ENCODE results near the gene ANKRD2. TPM values are rescaled to one million over a fixed set of nuclear protein-coding genes. Genes with fewer than 3 reads are reported as not detected.
"Not testable (repeated sequence)": the region's sequence is repeated elsewhere in the genome, so short reads cannot be mapped to it uniquely, and the experiment has no call there.

ANKRD2 gene
- total RNA-seq, 4 donors from 2014 or later, result 2.7 TPM; not detected in 3

DNA sequence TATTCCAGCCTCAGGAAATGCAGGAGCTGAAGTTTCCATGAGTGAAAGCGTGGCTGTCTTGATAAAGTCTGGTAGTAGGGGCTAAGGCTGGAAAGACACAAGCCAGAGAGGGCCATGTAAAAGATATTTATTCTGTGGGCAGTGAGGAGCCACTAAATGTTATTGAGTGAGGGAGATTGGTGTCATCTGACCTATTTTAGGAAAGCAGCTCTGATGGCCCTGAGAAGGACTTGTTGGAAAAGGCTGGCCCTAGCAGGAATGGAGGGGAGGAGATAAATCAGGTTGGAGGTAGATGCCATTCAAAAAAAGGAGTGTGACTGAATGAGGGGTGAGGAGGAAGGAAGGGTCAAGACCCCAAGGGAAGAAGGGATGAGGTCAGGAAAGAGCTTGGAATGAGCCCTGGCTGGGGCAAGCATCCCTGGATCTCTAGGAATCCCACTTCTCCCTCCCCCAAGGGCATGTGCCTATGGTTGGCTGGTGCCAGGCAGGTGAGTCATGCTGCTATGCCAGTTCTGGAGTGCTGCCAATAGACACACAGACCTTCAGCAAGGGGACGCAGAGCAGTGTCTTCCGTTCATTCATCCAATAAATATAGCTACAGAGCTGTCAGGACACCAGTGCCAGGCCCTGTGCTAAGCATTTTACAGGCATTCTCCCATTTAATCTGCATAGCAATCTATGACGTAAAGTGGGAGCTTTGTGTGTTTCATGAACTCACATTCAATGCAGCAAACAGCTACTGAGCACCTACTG lies 2.0 kb downstream of the ANKRD2 start:
- DNase-seq (ENCODE audit: low spot score) (no peak), ATAC-seq (ENCODE audit: low FRiP score) (peak; percentile 72)
- TF ChIP-seq, protein P1, sequence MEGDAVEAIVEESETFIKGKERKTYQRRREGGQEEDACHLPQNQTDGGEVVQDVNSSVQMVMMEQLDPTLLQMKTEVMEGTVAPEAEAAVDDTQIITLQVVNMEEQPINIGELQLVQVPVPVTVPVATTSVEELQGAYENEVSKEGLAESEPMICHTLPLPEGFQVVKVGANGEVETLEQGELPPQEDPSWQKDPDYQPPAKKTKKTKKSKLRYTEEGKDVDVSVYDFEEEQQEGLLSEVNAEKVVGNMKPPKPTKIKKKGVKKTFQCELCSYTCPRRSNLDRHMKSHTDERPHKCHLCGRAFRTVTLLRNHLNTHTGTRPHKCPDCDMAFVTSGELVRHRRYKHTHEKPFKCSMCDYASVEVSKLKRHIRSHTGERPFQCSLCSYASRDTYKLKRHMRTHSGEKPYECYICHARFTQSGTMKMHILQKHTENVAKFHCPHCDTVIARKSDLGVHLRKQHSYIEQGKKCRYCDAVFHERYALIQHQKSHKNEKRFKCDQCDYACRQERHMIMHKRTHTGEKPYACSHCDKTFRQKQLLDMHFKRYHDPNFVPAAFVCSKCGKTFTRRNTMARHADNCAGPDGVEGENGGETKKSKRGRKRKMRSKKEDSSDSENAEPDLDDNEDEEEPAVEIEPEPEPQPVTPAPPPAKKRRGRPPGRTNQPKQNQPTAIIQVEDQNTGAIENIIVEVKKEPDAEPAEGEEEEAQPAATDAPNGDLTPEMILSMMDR (IDR thresholded peaks at IDR 0.05), result no peak

DNA sequence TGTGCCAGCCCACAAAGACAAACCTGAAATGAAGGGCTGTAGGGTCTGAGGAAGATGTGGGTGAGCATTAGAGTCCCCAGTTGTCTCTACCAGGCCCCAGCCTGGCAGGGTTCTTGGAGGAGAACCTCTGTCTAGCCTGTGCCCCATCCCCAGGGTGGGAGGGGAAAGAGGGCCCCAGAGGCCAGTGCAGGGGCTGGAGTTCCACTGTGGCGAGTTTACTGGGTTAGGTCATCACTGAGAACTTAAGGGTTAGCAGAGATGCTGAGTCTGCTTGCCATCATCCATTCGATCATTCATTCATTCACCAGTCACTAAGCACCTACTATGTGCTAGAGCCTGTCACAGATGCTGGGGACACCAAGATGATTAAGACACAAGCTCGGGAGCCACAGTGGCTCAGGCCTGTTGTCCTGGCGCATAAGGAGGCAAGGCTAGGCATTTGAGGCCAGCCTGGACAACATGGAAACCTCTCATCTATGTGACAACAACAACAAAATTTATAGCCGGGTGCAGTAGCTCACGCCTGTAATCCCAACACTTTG lies 2.6 kb downstream of the ANKRD2 start:
- DNase-seq (ENCODE audit: low spot score), result no peak
- ATAC-seq (ENCODE audit: low FRiP score), result no peak
- TF ChIP-seq, protein P1 (IDR thresholded peaks at IDR 0.05), result no peak

DNA sequence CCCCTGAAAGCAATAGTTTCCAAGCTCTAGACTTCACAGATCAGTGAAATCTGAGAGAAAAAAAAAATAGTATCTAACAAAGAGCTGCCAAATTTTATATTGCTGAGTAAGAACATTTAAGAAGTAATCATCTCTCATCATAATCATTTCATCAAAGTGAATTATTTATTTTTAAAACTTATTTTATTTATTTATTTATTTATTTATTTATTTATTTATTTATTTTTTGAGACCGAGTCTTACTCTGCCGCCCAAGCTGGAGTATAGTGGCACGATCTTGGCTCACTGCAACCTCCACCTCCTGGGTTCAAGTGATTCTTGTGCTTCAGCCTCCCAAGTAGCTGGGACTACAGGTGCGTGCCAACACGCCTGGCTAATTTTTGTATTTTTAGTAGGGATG lies 3.9 kb downstream of the ANKRD2 start:
- ATAC-seq (ENCODE audit: low FRiP score); DNase-seq (ENCODE audit: low spot score): not testable (repeated sequence)

- TF ChIP-seq, protein P1 (IDR thresholded peaks at IDR 0.05), result no peak
Observed at GRCh38 chr10:97577701-97578100, 5.1 kb downstream of the ANKRD2 start.

DNA sequence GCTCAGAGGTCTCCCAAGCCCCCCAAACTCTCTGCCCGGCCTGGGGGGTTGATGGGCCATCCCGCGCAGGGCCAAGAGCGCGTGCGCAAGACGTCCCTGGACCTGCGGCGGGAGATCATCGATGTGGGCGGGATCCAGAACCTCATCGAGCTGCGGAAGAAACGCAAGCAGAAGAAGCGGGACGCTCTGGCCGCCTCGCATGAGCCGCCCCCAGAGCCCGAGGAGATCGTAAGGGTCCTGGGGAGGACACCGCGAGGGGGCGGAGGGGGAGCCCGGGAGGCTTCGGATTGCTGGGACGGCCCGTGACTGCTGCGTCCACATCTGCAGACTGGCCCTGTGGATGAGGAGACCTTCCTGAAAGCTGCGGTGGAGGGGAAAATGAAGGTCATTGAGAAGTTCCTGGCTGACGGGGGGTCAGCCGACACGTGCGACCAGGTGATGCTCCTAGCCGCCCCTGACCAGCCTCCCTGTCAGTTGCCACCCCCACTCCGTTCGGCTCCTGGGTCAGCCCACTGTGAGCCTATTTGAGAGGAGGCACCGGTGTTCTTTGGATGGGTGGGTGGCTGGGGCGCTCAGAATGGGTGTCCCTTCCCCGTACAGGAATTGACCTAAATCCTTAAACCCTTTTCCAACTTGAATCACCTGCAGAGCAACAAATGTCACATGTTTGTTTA lies 5.7 kb downstream of the ANKRD2 start:
- DNase-seq (ENCODE audit: low spot score) (no peak), ATAC-seq (ENCODE audit: low FRiP score) (no peak)
- TF ChIP-seq, protein P1 (IDR thresholded peaks at IDR 0.05), result no peak

More at GRCh38 chr10:97577701-97578100, 5.1 kb downstream of the ANKRD2 start:
- DNase-seq (ENCODE audit: low spot score), result no peak
- no peak for ATAC-seq (ENCODE audit: low FRiP score)

- no peak for ATAC-seq (ENCODE audit: low FRiP score)
- no peak for DNase-seq (ENCODE audit: low spot score)
- TF ChIP-seq, protein P1 (IDR thresholded peaks at IDR 0.05), result no peak
Observed at GRCh38 chr10:97580421-97581367, 8.1 kb downstream of the ANKRD2 start.

DNA sequence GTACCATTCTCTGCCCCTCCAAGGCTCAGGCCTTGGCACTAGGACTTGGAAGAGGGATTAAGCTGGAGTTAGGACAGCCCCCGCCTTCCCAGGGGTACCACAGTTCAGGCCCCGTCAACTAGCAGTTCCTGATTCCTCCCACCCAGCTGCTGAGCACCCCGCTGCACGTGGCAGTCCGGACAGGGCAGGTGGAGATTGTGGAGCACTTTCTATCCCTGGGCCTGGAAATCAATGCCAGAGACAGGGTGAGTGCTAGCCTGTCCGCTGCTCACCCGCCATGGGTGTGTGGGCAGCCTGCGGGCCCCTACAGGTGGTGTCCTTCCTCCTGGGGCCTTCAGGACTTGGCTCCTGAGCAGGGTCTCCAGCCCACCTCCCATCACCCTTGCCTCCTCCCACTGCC lies 9.6 kb downstream of the ANKRD2 start:
- TF ChIP-seq, protein P1 (IDR thresholded peaks at IDR 0.05), result no peak
- ATAC-seq (ENCODE audit: low FRiP score), result no peak
- DNase-seq (ENCODE audit: low spot score), result no peak
